ENCODE data around the gene FLT3.
A peak's percentile ranks its signal among the peaks of the same experiment; 100 is the strongest.
"Not testable (repeated sequence)": the region's sequence is repeated elsewhere in the genome, so short reads cannot be mapped to it uniquely, and the experiment has no call there.

Gene FLT3

GRCh38 chr13:27971236-27971645 is 129.1 kb downstream of the FLT3 start:
- Mint-ChIP-seq H3K4me3 (no peak overlapping the region), H3K36me3 (ENCODE audit: low read depth) (no peaks in the 10 kb centered on the region), H3K4me1 (ENCODE audit: low read depth) (peaks cover 34% of the 10 kb centered on the region), H3K27me3 (peaks cover 93% of the 10 kb centered on the region), H3K9me3 (no peaks in the 10 kb centered on the region), H3K27ac (no peak overlapping the region)
- DNase-seq: no peak

GRCh38 chr13:27970382-27971235 is 129.8 kb downstream of the FLT3 start:
- H3K27ac Mint-ChIP-seq: no peak overlapping the region
- H3K9me3 Mint-ChIP-seq: no peaks in the 10 kb centered on the region
- no peak overlapping the region for H3K4me3 Mint-ChIP-seq
- H3K36me3 Mint-ChIP-seq (ENCODE audit: low read depth): no peaks in the 10 kb centered on the region
- H3K4me1 Mint-ChIP-seq (ENCODE audit: low read depth): peaks cover 31% of the 10 kb centered on the region
- DNase-seq: no peak
- peaks cover 93% of the 10 kb centered on the region for H3K27me3 Mint-ChIP-seq

- Mint-ChIP-seq H3K27me3 (peaks cover 93% of the 10 kb centered on the region), H3K4me1 (ENCODE audit: low read depth) (peaks cover 26% of the 10 kb centered on the region), H3K36me3 (ENCODE audit: low read depth) (no peaks in the 10 kb centered on the region), H3K27ac (no peak overlapping the region), H3K9me3 (no peaks in the 10 kb centered on the region), H3K4me3 (no peak overlapping the region)
- no peak for DNase-seq
Measured at GRCh38 chr13:27969866-27970229, 130.5 kb downstream of the FLT3 start.

- Mint-ChIP-seq H3K4me3 (no peak within 1 kb of the TSS), H3K36me3 (ENCODE audit: low read depth) (no peaks in the 10 kb centered on the region), H3K27ac (peak within 1 kb of the TSS; percentile 77), H3K9me3 (no peaks in the 10 kb centered on the region), H3K27me3 (peaks cover 93% of the 10 kb centered on the region), H3K4me1 (ENCODE audit: low read depth) (peaks cover 26% of the 10 kb centered on the region)
- no peak for DNase-seq
Measured at GRCh38 chr13:27969082-27969865, 131.1 kb downstream of the FLT3 start, which contains the start of gene CDX2. CDX2 (minus strand) TSS chr13:27969315; CDS start chr13:27969006, 309 bp downstream.

- H3K4me1 Mint-ChIP-seq (ENCODE audit: low read depth): peaks cover 26% of the 10 kb centered on the region
- no peaks in the 10 kb centered on the region for H3K36me3 Mint-ChIP-seq (ENCODE audit: low read depth)
- H3K27me3 Mint-ChIP-seq: peaks cover 93% of the 10 kb centered on the region
- DNase-seq: no peak
- no peak overlapping the region for H3K27ac Mint-ChIP-seq
- no peak overlapping the region for H3K4me3 Mint-ChIP-seq
- no peaks in the 10 kb centered on the region for H3K9me3 Mint-ChIP-seq
Measured at GRCh38 chr13:27968316-27969081, 131.9 kb downstream of the FLT3 start.

GRCh38 chr13:27967736-27968315 is 132.6 kb downstream of the FLT3 start:
- H3K27me3 Mint-ChIP-seq: peaks cover 91% of the 10 kb centered on the region
- no peaks in the 10 kb centered on the region for H3K36me3 Mint-ChIP-seq (ENCODE audit: low read depth)
- H3K4me3 Mint-ChIP-seq: peak overlapping the region; percentile 46
- no peak for DNase-seq
- H3K27ac Mint-ChIP-seq: peak overlapping the region; percentile 84
- no peaks in the 10 kb centered on the region for H3K9me3 Mint-ChIP-seq
- H3K4me1 Mint-ChIP-seq (ENCODE audit: low read depth): peaks cover 26% of the 10 kb centered on the region

GRCh38 chr13:27967203-27967735 is 133.1 kb downstream of the FLT3 start:
- Mint-ChIP-seq H3K4me1 (ENCODE audit: low read depth) (peaks cover 26% of the 10 kb centered on the region), H3K27ac (peak overlapping the region; percentile 50), H3K4me3 (no peak overlapping the region), H3K9me3 (no peaks in the 10 kb centered on the region), H3K27me3 (peaks cover 93% of the 10 kb centered on the region), H3K36me3 (ENCODE audit: low read depth) (no peaks in the 10 kb centered on the region)
- no peak for DNase-seq

GRCh38 chr13:27966641-27967202 is 133.7 kb downstream of the FLT3 start:
- no peaks in the 10 kb centered on the region for H3K36me3 Mint-ChIP-seq (ENCODE audit: low read depth)
- H3K4me1 Mint-ChIP-seq (ENCODE audit: low read depth): peaks cover 26% of the 10 kb centered on the region
- no peak overlapping the region for H3K4me3 Mint-ChIP-seq
- H3K9me3 Mint-ChIP-seq: no peaks in the 10 kb centered on the region
- H3K27me3 Mint-ChIP-seq: peaks cover 94% of the 10 kb centered on the region
- DNase-seq: no peak
- H3K27ac Mint-ChIP-seq: no peak overlapping the region

GRCh38 chr13:27965740-27966640 is 134.4 kb downstream of the FLT3 start:
- Mint-ChIP-seq H3K27me3 (peaks cover 93% of the 10 kb centered on the region), H3K27ac (no peak overlapping the region), H3K4me3 (no peak overlapping the region), H3K36me3 (ENCODE audit: low read depth) (no peaks in the 10 kb centered on the region), H3K9me3 (no peaks in the 10 kb centered on the region), H3K4me1 (ENCODE audit: low read depth) (peaks cover 28% of the 10 kb centered on the region)
- no peak for DNase-seq

GRCh38 chr13:27965343-27965739 is 135.0 kb downstream of the FLT3 start:
- H3K4me1 Mint-ChIP-seq (ENCODE audit: low read depth): peaks cover 29% of the 10 kb centered on the region
- no peak for DNase-seq
- H3K27me3 Mint-ChIP-seq: peaks cover 91% of the 10 kb centered on the region
- H3K9me3 Mint-ChIP-seq: no peaks in the 10 kb centered on the region
- no peak overlapping the region for H3K4me3 Mint-ChIP-seq
- no peaks in the 10 kb centered on the region for H3K36me3 Mint-ChIP-seq (ENCODE audit: low read depth)
- no peak overlapping the region for H3K27ac Mint-ChIP-seq

- H3K36me3 Mint-ChIP-seq (ENCODE audit: low read depth): no peaks in the 10 kb centered on the region
- no peaks in the 10 kb centered on the region for H3K9me3 Mint-ChIP-seq
- H3K27me3 Mint-ChIP-seq: peaks cover 92% of the 10 kb centered on the region
- DNase-seq: no peak
- no peak overlapping the region for H3K27ac Mint-ChIP-seq
- H3K4me3 Mint-ChIP-seq: no peak overlapping the region
- H3K4me1 Mint-ChIP-seq (ENCODE audit: low read depth): peaks cover 33% of the 10 kb centered on the region
Measured at GRCh38 chr13:27964741-27965323, 135.5 kb downstream of the FLT3 start.

GRCh38 chr13:27964206-27964605 is 136.2 kb downstream of the FLT3 start:
- not testable (repeated sequence) for H3K4me3 Mint-ChIP-seq; H3K27ac Mint-ChIP-seq; H3K9me3 Mint-ChIP-seq; DNase-seq; H3K36me3 Mint-ChIP-seq (ENCODE audit: low read depth)
- peaks cover 92% of the 10 kb centered on the region for H3K27me3 Mint-ChIP-seq
- peaks cover 27% of the 10 kb centered on the region for H3K4me1 Mint-ChIP-seq (ENCODE audit: low read depth)

GRCh38 chr13:27963491-27963890 is 136.9 kb downstream of the FLT3 start:
- peaks cover 91% of the 10 kb centered on the region for H3K27me3 Mint-ChIP-seq
- H3K4me1 Mint-ChIP-seq (ENCODE audit: low read depth): peaks cover 25% of the 10 kb centered on the region
- H3K9me3 Mint-ChIP-seq: no peaks in the 10 kb centered on the region
- H3K27ac Mint-ChIP-seq: no peak overlapping the region
- no peak overlapping the region for H3K4me3 Mint-ChIP-seq
- no peak for DNase-seq
- no peaks in the 10 kb centered on the region for H3K36me3 Mint-ChIP-seq (ENCODE audit: low read depth)

Data from activated T-cell treated with anti-CD3 and anti-CD28 coated beads, Interleukin-2, amount 50 U/mL, for 24 hours (primary cell).